GM18520 (cell line): ENCODE measurements around the gene CDH24.
A peak's percentile ranks its signal among the peaks of the same experiment; 100 is the strongest.

Source experiments
- ATAC-seq: cut with Tn5 transposase; IDR thresholded peaks from one replicate; pipeline ENCODE4 v1.9.1; 2021; ENCODE audit not compliant: unreplicated experiment

CDH24 gene

DNA sequence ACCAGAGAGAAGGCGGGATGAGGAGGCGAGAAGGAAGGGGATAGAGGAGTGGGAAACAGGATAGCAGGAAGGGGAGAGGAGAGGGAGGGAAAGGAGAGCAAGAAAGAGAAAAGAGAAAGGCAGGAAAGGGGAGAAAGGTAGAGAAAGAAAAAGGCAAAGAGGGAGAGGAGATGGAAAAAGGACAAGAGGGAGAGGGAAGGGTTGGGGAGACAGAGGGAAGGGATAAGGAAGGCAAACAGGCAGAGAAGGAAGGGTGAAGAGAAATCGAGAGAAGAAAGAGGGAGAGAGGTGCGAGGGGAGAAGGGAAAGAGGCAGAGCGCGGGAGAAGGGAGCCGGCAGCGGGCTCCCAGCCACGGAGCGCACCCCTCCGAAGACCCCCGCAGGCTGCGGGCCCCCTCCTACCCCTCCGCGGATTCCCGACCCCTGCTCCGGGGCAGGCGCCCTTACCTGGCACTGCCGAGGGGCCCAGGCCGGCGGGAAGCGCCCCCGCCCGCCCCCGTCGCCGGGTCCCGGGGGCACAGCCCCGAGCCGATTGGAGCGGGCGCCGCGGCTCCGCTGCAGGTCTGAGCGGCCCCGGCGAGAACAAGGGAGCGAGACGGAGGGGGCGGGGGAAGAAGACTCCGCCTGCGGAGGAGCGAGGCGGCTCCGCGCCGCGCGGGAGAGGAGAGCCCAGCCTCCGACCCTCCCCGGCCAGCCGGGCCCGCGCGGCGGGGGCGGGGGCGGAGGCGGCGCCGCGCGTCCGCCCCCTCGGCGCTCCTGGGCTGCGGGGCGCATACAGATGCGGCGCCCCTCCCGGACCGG, at the start of gene CDH24:
Gene CDH24 (minus strand): TSS at position 565 of the 801 bp plus-strand sequence. CDS start 1,787 bp downstream, outside the sequence.
- ATAC-seq = no peak

GRCh38 chr14:23106747-23107045, 49.4 kb upstream of the CDH24 start:
- no peak for ATAC-seq

GRCh38 chr14:23105348-23105824, 48.1 kb upstream of the CDH24 start:
- no peak for ATAC-seq

- no peak for ATAC-seq
Observed at GRCh38 chr14:23104591-23105347, 47.4 kb upstream of the CDH24 start, which contains the start of gene CIROP. TSS of gene CIROP (minus strand) at chr14:23104989. CDS start at chr14:23104920, 69 bp downstream.

DNA sequence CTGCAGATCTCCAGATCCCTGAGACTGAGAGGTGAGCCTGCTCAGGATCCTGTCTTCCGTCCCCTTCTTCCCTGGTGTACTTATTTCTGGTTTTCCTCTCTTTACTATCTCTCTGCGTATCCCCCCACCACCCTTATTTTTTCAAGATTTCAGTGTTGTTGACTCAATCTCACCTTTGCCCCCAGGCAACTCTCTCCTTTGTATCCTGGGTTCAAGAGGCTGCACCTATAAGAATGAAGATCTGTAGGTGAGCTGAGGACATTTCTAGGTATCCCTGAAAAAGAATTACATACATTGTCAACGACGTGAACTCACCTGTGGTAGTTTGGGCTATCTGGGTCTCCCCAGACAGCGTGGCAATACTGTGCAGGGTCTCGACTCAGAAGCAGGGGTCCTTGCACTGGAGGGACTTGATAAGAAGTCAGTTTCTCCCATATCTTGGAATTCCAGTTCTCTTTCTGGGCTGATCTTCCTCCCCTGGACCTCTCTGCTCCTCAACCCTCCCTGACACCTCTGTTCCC, 46.8 kb upstream of the CDH24 start:
- no peak for ATAC-seq

DNA sequence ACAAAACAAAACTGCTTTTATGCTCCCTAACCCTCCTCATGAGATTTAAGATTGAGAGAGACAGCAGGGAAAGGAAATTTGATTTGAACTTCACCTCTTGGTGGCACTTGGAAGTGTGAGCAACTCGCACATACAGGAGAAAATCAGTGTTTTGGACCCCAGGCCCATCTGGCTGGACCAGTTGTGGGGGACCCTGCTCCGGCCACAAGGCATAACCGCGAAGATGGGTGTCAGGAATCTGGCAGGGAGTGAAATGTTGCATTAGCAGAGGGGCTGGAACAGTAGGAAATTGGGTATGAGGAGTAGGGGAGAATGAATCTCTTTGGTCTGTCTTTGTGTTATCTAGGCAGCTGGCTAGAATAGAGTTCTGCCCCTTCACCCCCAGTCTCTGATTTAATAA, 46.3 kb upstream of the CDH24 start:
- no peak for ATAC-seq

GRCh38 chr14:23102801-23103200, 45.5 kb upstream of the CDH24 start:
- ATAC-seq = no peak

DNA sequence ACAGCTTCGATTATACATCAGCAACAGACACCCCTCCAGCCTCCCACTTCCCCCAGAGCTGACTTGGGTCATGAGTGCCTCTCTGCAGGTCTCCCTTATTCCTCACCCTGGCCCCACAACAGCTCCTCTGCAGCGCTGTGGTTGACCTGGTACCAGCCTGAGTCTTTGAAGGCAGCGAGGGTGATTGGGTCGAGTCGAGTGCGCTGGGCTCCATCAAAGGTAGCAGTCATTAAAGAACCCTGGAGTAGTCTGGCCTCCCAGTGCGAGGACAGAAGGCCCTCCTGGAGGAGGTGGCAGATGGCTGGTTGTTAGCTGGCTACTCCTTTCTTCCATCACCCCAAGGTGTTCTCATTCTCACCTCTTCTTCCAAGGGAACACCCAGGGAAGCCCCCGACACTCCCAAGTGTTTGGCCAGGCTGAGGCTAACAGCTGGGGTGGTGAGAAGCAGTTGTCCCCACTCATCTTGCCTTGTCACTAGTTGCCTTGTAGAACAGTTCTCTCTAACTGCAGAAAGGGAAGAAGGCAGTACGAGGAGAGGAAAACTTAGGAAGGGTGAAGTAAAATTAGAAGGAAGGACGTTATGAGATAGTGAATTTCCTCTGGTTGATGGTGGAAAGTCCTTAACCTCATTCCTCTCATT, 44.8 kb upstream of the CDH24 start:
- ATAC-seq = no peak

DNA sequence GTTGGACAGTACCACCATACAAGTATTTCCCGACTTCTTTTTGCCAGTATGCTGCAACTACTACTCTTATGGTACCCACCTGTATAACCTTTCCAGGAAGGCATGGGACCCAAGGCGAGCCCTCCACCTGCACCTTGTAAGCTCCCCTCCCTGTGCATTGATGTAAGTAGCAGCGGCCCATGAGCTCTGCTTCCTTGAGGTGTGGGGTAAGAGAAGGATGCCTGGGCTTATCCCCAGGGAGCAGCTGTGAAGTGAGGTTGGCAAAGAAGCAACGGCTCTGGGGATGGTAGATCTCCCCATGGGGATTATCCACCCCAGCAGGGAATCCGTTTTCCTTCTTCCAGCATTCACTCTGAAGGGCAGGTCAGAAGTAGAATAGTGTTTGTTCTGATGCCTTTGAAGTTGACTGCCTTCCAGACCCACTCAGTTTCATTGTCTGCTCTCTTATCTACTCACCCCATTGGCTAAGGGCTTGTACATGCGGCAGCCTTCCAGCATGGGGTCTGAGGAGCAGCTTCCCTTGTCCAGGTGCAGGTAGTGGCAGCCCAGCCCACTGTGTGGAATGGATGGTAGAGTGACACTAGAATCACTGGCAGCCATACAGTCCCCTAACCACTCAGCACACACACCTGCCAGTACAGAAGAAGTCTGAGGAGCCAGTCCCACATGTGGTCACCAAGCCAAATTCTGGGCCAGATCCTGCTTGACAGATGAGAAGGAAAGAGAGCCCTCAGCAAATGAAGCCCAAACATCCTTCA, 44.1 kb upstream of the CDH24 start:
- ATAC-seq = no peak

DNA sequence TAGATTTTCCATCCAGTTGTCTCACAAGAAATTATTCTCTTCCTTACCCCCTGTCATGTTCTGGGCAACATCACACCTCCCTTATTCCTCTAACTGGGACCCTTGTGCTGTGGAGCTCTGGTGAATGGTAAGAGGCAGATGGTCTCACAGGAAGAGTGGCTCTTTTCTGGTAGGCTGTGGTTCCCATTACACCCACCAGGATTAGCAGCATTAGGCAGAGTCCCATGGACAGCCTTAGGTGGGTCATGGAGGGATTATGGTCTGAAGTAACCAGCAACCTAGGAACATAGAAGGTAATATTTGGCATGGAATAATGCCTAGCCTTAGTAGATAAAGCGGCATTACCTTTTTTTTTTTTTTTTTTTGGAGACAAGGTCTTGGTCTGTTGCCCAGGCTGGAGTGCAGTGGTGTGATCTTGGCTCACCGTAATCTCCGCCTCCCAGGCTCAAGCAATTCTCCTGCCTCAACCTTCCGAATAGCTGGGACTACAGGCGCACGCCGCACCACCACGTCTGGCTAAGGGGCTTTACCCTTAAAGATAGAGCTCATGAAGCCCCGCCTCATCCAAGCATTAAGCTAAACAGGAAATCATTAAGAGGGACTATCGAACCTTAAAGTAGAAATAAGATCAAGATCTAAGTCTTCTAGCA, 42.0 kb upstream of the CDH24 start:
- no peak for ATAC-seq

- no peak for ATAC-seq
Observed at GRCh38 chr14:23097786-23098185, 40.5 kb upstream of the CDH24 start.

- peak; percentile 91 for ATAC-seq
Observed at GRCh38 chr14:23095196-23096108, 38.1 kb upstream of the CDH24 start, which contains the start of gene C14orf119. TSS of gene C14orf119 (plus strand) at chr14:23095505. CDS start at chr14:23097659, 2,154 bp downstream.

DNA sequence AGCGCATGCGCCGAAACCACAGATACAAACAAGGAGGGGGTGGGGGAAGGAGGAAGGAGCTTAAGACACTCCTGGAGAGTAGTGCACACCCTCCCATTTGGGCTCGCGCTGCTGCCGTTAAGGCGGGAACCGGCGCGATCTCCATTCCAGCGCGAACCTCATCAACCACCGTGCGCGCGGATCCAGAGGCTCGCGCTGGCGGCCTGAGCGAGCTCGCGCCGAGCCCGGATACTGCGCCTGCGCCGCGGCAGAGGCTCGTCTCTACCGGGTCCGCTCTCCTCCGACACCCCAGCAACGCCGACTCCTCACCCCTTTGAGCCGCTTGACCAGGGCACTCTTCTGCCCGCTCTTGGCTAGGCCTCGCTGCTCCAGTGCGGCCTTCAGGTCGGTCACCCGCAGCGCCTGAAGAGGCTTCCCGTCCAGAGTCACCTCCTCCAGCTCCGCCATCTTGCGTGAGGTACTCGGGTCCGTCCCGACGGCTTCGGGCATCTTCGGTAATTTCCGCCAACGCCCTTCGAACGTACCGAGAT, 37.4 kb upstream of the CDH24 start, which contains the start of gene ACIN1:
Gene ACIN1 (minus strand): TSS at position 471 of the 530 bp plus-strand sequence. CDS start 24 bp downstream, at position 447.
- peak; percentile 16 for ATAC-seq

DNA sequence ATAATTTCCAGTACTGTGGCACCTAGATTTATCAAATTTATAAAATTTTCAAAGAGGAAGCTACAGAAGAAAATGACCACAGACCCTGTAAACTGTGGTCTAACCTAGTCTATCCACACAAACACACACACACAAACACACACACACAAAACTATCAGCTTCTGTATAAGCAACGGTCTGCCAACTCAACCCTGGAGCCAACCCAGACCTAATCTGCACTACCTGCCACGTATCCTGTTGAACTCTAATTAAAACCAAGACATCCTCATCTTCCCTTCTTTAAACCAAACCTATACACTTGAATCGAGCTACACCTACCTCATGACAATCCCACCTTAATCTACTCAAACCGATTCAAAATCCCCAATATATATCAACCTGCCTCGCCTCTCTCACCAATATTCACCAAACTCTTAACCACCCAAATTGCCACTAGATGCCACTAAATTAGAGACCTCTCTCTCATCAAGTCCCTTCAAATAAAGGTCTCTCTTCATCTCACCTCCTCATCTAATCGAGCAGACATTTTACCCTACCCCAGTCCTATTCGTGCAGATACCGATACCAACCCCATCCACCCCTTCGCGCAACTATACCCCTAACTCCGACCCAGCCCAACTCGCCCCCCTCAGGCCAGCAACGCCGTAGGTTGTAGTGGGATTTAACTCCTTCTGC, 36.8 kb upstream of the CDH24 start:
- no peak for ATAC-seq

GRCh38 chr14:23093526-23093925, 36.2 kb upstream of the CDH24 start:
- no peak for ATAC-seq

DNA sequence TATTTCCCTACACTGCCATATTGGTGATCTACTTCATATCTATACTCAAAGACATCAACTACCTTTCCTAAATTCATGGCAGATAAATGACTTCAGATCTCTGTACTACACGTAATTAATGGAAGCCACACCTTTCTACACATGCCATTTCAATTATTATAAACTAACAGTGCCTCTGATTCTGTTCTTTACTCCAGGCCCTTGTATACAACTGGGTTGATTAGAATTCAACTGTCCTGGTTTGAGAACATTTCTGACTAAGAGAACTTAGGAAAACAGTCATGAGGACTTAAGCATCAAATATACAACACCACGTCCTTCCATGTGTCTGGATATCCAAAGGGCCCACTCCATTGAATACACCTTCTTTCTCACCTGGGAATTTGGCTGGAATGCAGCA, 35.8 kb upstream of the CDH24 start:
- no peak for ATAC-seq

- ATAC-seq = no peak
Observed at GRCh38 chr14:23091294-23092225, 34.2 kb upstream of the CDH24 start.
